Cardiac fibroblast (primary cell): ENCODE data around the gene ZNF350.

Experiments used
- DNase-seq, 2 donors: peaks; one replicate each; pipeline versions ENCODE4 v3.0.0 to v3.0.0-alpha.2; 2010; ENCODE audit warnings: low read depth in 2 of 2
- H3K4me3 ChIP-seq, 2 donors: replicated peaks in 1 of 2; 1 replicate in 1 of 2; 2 replicates in 1 of 2; pipeline ENCODE4 v1.5.1; 2011; ENCODE audit warnings: low read depth in 2 of 2, low read length in 2 of 2, mild to moderate bottlenecking in 2 of 2, moderate library complexity in 1 of 2
- TF ChIP-seq, protein P1 (sequence below): IDR thresholded peaks from one replicate; pipeline ENCODE4 v1.5.1; 2011; ENCODE audit warnings: low read depth, mild to moderate bottlenecking, low read length, inconsistent platforms

Gene ZNF350

DNA sequence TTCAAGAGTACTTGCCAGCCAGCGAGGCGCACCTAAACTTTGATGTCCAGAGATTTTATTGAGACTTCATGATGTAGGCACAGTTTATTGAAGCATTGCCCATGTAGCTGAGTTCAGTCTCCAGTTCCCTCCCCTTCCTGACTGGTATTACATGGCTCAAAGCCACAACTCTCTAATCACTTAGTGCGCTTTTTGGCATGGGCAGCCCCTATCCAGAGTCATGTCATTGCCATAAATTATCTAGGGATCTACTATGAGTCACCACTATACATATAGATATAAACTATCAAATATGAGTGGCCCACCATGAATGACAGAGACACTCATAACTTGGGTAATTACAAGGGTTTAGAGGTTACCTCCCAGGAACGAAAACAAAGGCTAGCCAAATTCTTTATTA is 33.9 kb upstream of the ZNF350 start:
- H3K4me3 ChIP-seq = no peak overlapping the region
- DNase-seq = no peak
- TF ChIP-seq, protein P1, sequence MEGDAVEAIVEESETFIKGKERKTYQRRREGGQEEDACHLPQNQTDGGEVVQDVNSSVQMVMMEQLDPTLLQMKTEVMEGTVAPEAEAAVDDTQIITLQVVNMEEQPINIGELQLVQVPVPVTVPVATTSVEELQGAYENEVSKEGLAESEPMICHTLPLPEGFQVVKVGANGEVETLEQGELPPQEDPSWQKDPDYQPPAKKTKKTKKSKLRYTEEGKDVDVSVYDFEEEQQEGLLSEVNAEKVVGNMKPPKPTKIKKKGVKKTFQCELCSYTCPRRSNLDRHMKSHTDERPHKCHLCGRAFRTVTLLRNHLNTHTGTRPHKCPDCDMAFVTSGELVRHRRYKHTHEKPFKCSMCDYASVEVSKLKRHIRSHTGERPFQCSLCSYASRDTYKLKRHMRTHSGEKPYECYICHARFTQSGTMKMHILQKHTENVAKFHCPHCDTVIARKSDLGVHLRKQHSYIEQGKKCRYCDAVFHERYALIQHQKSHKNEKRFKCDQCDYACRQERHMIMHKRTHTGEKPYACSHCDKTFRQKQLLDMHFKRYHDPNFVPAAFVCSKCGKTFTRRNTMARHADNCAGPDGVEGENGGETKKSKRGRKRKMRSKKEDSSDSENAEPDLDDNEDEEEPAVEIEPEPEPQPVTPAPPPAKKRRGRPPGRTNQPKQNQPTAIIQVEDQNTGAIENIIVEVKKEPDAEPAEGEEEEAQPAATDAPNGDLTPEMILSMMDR = no peak

- no peak for DNase-seq
- no peak overlapping the region for H3K4me3 ChIP-seq
- TF ChIP-seq, protein P1 = no peak
Observed at GRCh38 chr19:52010674-52011073, 24.0 kb upstream of the ZNF350 start.

DNA sequence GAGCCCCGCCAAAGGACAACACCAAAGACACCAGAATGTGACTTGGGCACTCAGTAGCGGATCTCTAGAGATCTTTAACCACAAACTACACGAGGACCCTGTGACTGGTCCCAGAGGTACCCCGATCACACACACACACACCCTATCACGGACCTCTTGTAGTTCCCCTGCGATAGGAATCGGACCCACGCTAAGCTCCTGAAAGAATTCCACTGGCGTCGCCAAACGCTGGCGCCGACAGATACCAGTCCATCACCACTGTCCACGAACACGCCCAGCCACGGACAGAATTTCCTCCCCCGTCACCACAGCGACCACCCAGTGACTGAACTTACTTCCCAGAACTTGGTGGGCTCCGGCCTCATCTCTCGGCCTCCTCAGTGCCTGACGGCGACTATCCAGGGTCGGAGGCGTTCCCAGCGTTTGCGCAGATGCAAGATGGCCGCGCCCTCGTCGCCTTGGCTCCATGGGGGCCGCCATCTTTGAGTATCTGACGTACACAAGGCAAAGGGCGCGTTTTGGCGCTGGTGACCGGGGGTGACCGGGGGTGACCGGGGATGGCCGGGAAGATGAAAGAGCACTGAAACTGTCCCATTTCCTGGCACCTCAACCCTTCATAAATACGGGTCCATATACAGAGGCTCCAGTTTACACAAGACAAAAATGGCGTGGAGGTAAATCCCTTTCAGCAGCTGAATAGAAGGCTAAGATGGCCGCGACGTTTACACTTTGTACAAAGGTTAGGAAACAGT is 21.3 kb upstream of the ZNF350 start, which contains the start of gene ZNF615:
Gene ZNF615, minus strand, starts transcription at position 406 of the 752 bp plus-strand sequence. CDS start 4,500 bp downstream, outside the sequence.
- H3K4me3 ChIP-seq = peak within 1 kb of the TSS; percentile 65 to 88
- TF ChIP-seq, protein P1 = no peak
- peak; percentile 88 to 90 for DNase-seq

GRCh38 chr19:52007451-52007805 is 20.8 kb upstream of the ZNF350 start:
- peak; percentile 12 to 14 for DNase-seq
- peak overlapping the region; percentile 65 to 88 for H3K4me3 ChIP-seq
- TF ChIP-seq, protein P1 = no peak

DNA sequence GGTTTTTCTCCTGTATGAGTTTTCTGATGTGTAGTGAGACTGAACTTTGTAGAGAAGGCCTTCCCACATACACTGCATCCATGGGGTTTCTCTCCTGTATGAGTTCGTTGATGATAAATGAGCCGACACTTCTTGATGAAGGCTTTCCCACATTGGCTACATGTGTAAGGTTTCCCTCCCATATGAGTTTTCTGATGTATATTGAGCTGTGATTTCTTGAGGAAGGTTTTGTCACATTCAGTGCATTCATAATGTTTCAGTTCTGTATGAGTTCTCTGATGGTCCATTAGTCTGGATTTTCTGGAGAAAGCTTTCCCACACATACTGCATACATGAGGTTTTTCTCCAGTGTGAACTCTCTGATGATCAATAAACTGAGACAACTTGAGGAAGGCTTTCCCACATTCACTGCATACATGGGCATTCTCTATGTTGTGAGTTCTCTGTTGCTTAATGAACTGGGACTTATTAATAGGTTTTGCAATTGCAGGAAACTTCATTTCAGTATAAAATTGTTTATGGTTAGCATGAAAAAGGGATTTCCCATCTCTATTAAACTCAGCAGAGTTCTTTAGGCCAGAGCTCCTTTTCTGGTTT is 7.5 kb upstream of the ZNF350 start:
- H3K4me3 ChIP-seq = no peak overlapping the region
- TF ChIP-seq, protein P1 = no peak
- DNase-seq = peak in 1 of 2 donors; percentile 9

DNA sequence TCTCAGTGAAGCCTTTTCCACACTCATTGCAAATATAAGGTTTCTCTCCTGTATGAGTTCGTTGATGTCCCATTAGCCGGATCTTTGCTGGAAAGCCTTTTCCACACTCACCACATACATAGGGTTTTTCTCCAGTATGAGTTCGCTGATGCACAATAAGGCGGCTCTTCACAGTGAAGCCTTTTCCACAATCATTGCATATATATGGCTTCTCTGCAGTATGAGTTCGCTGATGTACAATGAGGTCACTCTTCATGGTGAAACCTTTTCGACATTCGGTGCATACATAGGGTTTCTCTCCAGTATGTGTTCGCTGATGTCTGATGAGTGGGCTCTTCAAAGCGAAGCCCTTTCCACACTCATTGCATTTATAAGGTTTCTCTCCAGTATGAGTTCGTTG is 6.8 kb upstream of the ZNF350 start:
- no peak for DNase-seq
- no peak overlapping the region for H3K4me3 ChIP-seq
- TF ChIP-seq, protein P1 = no peak
